Spleen (tissue), 7 donors: ENCODE data around the gene SPATA4.

Experiments used
- POLR2A ChIP-seq, 3 donors: fragments of 450-650 bp; IDR thresholded peaks; one replicate each; pipeline ENCODE4 v1.5.1; 2017; ENCODE audit warnings: antibody characterized with exemption in 3 of 3, mild to moderate bottlenecking in 1 of 3
- TF ChIP-seq, protein P1 (sequence below), 11 experiments: fragments of 200-600 bp in 7 of 11; fragments of 450-650 bp in 4 of 11; sonication (generic) in 4 of 11; IDR thresholded peaks in 8 of 11; conservative IDR thresholded peaks in 3 of 11; 1 replicate in 7 of 11; 2 replicates in 4 of 11; pipeline versions ENCODE4 v1.4.0 to v1.8.0; 2016 to 2021; ENCODE audit warnings: antibody characterized with exemption in 11 of 11, inconsistent platforms in 4 of 11, mild to moderate bottlenecking in 1 of 11
- donor health status: DM: no; HTN: no; CAD: no; lungs with moderate emphysema.
- donor health status: DM: no; HTN: no; CAD: no.
- donor health status: DM: no; HTN: no; CAD: no.

DNA sequence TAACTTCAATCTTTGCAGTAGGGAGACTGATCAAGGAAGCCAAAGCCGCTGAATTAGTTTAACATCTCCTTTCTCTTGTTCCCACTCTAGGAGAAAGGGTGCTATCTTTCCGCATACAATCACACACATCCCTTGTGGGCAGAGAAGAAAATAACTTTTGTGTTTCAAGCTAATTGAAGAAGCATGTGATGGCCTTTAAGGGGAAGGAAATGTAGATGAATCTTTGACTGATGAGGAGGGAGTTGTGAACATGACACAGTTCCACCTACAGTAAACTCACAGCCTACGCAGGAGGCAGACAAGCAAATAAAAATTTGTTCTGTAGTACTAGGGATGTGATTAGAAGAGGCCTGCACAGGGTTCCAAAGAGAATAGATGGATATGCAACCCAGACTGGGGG is 14.7 kb upstream of the SPATA4 start:
- TF ChIP-seq, protein P1, sequence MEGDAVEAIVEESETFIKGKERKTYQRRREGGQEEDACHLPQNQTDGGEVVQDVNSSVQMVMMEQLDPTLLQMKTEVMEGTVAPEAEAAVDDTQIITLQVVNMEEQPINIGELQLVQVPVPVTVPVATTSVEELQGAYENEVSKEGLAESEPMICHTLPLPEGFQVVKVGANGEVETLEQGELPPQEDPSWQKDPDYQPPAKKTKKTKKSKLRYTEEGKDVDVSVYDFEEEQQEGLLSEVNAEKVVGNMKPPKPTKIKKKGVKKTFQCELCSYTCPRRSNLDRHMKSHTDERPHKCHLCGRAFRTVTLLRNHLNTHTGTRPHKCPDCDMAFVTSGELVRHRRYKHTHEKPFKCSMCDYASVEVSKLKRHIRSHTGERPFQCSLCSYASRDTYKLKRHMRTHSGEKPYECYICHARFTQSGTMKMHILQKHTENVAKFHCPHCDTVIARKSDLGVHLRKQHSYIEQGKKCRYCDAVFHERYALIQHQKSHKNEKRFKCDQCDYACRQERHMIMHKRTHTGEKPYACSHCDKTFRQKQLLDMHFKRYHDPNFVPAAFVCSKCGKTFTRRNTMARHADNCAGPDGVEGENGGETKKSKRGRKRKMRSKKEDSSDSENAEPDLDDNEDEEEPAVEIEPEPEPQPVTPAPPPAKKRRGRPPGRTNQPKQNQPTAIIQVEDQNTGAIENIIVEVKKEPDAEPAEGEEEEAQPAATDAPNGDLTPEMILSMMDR (IDR thresholded peaks at IDR 0.05 in 8 of 11, conservative IDR thresholded peaks at IDR 0.05 in 3 of 11), result no peak
- no peak for TF ChIP-seq POLR2A (IDR thresholded peaks at IDR 0.05)
